HG03354 (cell line): ENCODE data around the gene PIGL.
"Not testable (repeated sequence)": the region's sequence is repeated elsewhere in the genome, so short reads cannot be mapped to it uniquely, and the experiment has no call there.

ENCODE experiments used
- ATAC-seq: cut with Tn5 transposase; IDR thresholded peaks from one replicate; pipeline ENCODE4 v1.9.1; 2021; ENCODE audit warnings: mild to moderate bottlenecking; ENCODE audit not compliant: unreplicated experiment, poor library complexity, severe bottlenecking

PIGL gene

DNA sequence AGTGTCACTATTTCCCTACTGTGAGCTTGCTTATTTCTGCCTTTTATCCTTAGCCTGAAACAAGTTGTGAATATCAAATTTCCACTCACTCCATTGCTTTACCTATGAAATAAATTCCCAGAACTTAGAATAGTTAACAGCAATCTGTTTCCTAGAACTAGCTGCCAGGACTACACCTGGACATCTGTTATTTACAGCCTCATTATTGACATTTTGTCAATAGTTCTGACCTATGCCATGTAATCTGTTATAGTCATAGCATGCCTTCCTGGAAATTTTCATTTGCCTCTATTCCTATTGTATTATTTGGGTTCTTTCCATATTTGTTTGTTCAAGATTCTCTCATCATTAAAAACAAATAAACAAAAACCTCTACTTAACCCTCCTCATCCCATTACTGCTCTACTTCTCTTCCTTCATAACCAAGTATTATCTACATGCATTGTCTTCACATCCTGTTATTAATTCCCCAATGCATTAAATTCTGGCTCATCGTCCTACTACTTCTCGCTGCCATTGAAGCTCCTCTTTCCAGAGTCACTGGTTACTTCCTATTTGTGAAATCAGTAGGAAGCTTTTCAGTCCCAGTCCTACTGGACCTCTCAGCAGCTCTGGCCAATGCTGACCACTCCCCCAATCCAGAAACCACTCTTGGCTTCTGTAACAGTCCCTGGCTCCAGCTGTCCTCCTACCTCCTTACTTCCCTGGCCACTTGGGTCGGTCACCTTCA lies 55.3 kb downstream of the PIGL start:
- no peak for ATAC-seq

- ATAC-seq: no peak
These were observed 56.5 kb downstream of the PIGL start for GRCh38 chr17:16273499-16273898.

GRCh38 chr17:16273929-16274339 lies 56.9 kb downstream of the PIGL start:
- ATAC-seq: no peak

GRCh38 chr17:16275024-16275423 lies 58.0 kb downstream of the PIGL start:
- no peak for ATAC-seq

GRCh38 chr17:16277163-16277562 lies 60.2 kb downstream of the PIGL start:
- ATAC-seq: no peak

- no peak for ATAC-seq
These were observed 64.3 kb downstream of the PIGL start for GRCh38 chr17:16281351-16281750.

DNA sequence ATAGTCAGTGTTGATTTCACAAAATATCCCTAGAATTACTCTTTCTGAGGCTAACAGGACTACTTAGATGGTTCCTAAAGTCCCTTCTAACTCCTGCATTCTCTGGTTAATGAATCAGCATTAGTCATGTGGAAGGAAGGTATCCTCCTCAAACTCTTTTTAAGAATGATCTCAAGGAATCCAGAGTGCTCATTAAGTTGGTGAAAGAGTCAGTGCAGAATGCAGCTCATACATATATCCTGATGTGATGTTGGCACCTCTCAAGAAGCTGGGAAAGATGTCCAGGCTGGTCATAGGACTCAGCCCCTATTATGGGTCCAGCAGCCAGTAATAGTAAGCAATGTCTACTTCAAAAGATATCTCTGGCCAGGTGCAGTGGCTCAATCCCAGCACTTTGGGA lies 65.5 kb downstream of the PIGL start:
- ATAC-seq: no peak

DNA sequence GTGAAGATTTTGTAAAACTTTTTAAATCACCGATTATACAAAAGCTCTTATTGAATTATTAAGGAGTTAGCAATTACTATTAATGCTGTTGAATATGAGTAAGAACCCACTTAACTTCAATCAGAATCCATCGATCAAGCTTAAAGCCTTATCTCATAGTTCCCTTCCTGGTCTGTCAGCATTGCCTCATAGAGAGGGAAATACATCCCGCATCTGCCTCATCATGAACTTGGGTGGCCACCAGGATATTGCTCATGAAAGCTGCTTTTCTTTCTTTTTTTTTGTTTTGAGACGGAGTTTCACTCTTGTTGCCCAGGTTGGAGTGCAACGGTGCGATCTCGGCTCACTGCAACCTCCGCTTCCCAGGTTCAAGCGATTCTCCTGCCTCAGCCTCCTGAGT lies 66.7 kb downstream of the PIGL start:
- no peak for ATAC-seq

DNA sequence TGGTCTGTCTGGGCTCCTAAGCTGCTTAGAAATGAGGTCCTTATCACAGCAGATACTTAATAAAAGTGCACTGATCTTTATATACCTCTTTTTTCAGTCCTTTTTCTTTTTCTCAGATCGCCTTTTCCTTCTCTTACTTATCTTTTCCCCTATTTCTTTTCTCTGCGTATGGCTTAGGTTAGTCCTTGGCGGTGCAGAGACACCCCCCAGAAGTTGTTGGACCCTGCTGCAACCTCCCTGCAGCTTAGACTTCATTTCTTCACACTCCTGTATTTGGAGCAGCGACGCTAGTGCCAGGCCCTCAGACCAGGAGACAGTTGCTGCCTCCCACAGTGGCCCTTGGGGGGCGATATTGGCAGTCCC lies 68.6 kb downstream of the PIGL start:
- no peak for ATAC-seq

DNA sequence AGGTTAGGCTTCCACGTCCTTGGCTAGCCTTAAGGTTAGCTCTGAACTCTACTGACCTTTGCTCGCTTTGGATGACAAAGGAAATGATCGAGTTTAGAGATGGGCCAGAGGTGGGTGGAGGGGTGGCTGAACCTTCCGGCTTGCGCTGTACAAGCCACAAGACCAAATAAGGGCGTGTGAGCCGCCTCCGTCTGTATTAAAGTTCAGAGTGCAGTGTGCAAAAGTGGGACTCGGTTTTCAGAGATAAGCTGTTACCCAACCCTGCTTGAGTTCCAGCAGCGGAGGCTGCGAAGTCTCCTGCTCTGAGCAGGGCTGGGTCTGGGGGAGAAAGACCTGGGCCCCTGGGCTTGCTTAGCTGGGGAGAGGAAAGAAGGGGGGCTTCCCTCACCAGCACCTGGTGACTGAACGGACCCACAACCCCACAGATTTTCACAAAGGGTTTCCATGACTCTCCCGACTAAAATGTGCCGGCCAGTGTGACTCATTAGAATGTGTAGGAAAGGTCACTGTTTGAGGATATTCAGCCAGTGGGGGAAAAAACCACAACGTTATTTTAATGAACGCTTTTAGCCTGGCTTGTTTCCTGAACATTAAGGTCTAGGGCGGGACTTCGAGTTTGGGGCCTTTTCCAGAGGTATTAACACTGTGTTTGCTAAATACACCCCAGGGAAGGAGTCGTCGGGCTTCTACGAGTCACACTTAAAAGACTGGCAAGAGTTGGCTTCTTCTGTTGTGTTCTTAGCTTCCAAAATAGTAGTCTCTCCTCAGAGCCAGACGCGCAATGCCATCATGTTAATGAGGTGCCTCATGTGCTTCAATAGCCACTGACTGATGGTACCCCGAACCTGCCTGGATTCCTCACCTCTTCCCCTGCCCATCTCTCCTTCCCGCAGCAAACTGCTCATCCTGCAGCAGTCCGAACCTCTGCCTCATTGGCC lies 69.3 kb downstream of the PIGL start:
- peak; percentile 88 for ATAC-seq

- peak; percentile 61 for ATAC-seq
These were observed 70.0 kb downstream of the PIGL start for GRCh38 chr17:16286947-16287562.

DNA sequence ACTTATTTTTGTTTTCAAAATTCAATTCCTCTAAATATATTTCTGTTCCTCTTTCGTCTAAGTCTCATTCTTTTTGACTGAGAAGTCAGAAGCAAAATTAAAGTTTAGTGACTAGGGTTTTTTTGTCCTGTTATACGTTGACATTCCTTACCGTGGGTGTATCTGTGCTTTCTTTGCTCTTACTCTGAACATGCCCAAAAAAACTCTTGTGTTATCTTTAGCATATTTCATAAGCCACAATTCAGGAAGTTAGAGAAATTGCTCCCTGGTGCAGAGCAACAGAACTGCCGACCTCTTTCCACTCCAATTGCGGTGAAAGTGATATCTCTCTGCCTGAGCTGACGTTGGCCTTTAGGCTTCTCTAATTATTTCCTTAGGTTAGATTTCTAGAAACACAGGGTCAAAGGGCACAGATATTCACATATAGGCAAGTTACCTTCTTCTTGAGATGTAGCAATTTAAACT lies 70.6 kb downstream of the PIGL start:
- ATAC-seq: peak; percentile 7

GRCh38 chr17:16288860-16289571 lies 72.0 kb downstream of the PIGL start:
- ATAC-seq: no peak

- ATAC-seq: no peak
These were observed 76.9 kb downstream of the PIGL start for GRCh38 chr17:16293931-16294330.

GRCh38 chr17:16294560-16294959 lies 77.5 kb downstream of the PIGL start:
- ATAC-seq: no peak

- ATAC-seq: not testable (repeated sequence)
These were observed 79.1 kb downstream of the PIGL start for GRCh38 chr17:16296072-16296471.

GRCh38 chr17:16297367-16298139 lies 80.5 kb downstream of the PIGL start:
- ATAC-seq: no peak

DNA sequence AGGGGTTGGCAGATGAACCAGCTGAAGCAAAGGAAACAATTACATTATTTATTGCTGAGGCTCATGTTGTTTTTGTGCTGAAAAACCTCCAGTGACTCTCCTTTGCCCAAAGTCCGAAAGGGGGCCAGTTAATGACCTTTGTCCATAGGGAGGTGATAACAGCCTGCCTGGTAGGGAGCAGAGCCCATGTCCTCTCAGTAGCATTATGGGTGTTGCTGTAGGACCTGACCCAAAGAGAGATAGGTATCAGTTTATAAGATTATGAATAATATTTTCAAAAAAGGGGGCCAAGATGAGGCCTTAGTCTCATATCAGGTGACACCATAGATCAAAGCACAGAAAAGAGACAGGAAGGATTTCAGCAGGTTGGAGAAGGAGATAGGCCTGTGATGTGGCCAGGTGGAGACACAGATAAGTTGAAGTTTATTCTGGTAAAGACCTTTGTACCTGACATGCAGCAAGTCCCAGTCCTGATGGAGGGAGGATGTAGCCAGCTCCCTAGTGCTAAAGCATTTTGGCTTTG lies 81.2 kb downstream of the PIGL start:
- ATAC-seq: no peak

GRCh38 chr17:16300554-16300953 lies 83.5 kb downstream of the PIGL start:
- ATAC-seq: no peak
